CD14-positive monocyte (primary cell): ENCODE measurements around the gene SKIC2. TPM values are rescaled to one million over a fixed set of nuclear protein-coding genes. Genes with fewer than 3 reads are reported as not detected.
"Not testable (repeated sequence)": the region's sequence is repeated elsewhere in the genome, so short reads cannot be mapped to it uniquely, and the experiment has no call there.

Source experiments
- DNase-seq, 3 donors: peaks; one replicate each; pipeline ENCODE4 v3.0.0-alpha.2; 2011 to 2022
- H2AFZ ChIP-seq: 2 replicates; pipeline ENCODE4 v1.6.0; 2012; ENCODE audit warnings: mild to moderate bottlenecking, low read depth, low read length, inconsistent platforms; ENCODE audit not compliant: insufficient read depth, poor library complexity, severe bottlenecking
- H3K27ac ChIP-seq, 2 donors: 1 replicate in 1 of 2; 2 replicates in 1 of 2; pipeline ENCODE4 v1.5.1; 2012 to 2013; ENCODE audit warnings: low read length in 2 of 2, control low read depth in 1 of 2, inconsistent platforms in 1 of 2, low read depth in 1 of 2, mild to moderate bottlenecking in 1 of 2
- H3K27me3 ChIP-seq, 2 donors: one replicate each; pipeline versions ENCODE4 v1.6.0 to v1.6.1; 2011 to 2013; ENCODE audit warnings: low read length in 2 of 2; ENCODE audit not compliant: control insufficient read depth in 2 of 2, insufficient read depth in 2 of 2
- H3K36me3 ChIP-seq, 2 donors: replicated peaks in 1 of 2; 1 replicate in 1 of 2; 2 replicates in 1 of 2; pipeline versions ENCODE4 v1.5.1 to v1.6.1; 2012 to 2013; ENCODE audit warnings: low read length in 2 of 2, control low read depth in 1 of 2, inconsistent platforms in 1 of 2, mild to moderate bottlenecking in 1 of 2; ENCODE audit not compliant: insufficient read depth in 2 of 2, control insufficient read depth in 1 of 2
- H3K4me1 ChIP-seq, 2 donors: 1 replicate in 1 of 2; 2 replicates in 1 of 2; pipeline versions ENCODE4 v1.5.1 to v1.6.1; 2012 to 2013; ENCODE audit warnings: low read length in 2 of 2, control low read depth in 1 of 2, inconsistent platforms in 1 of 2, mild to moderate bottlenecking in 1 of 2, moderate library complexity in 1 of 2; ENCODE audit not compliant: insufficient read depth in 2 of 2, control insufficient read depth in 1 of 2
- H3K4me2 ChIP-seq: replicated peaks from 2 replicates; pipeline ENCODE3; 2012; ENCODE audit warnings: low read length, moderate library complexity, mild to moderate bottlenecking; ENCODE audit not compliant: poor library complexity, severe bottlenecking; ENCODE audit errors: extremely low read depth
- H3K4me3 ChIP-seq, 3 experiments: fragments of 200-600 bp in 1 of 3; sonication (generic) in 1 of 3; replicated peaks in 1 of 3; 1 replicate in 2 of 3; 2 replicates in 1 of 3; pipeline ENCODE4 v1.5.1; 2011 to 2013; ENCODE audit warnings: low read length in 3 of 3, mild to moderate bottlenecking in 3 of 3, control low read depth in 2 of 3, low read depth in 2 of 3, inconsistent platforms in 1 of 3, moderate library complexity in 1 of 3
- H3K79me2 ChIP-seq: 2 replicates; pipeline ENCODE4 v1.6.0; 2012; ENCODE audit warnings: mild to moderate bottlenecking, control low read depth, inconsistent platforms, low read length, moderate library complexity; ENCODE audit not compliant: insufficient read depth
- H3K9ac ChIP-seq: 2 replicates; pipeline ENCODE4 v1.6.0; 2017; ENCODE audit warnings: low read length, mild to moderate bottlenecking; ENCODE audit not compliant: insufficient read depth, poor library complexity, severe bottlenecking
- H3K9me3 ChIP-seq, 2 donors: replicated peaks in 1 of 2; 1 replicate in 1 of 2; 2 replicates in 1 of 2; pipeline versions ENCODE4 v1.5.1 to v1.6.1; 2012 to 2013; ENCODE audit warnings: low read length in 2 of 2, control low read depth in 1 of 2; ENCODE audit not compliant: control insufficient read depth in 1 of 2, insufficient read depth in 1 of 2
- H4K20me1 ChIP-seq: 2 replicates; pipeline ENCODE4 v1.6.0; 2012; ENCODE audit warnings: mild to moderate bottlenecking, low read length, control low read depth, moderate library complexity; ENCODE audit not compliant: insufficient read depth
- H3K27ac Mint-ChIP-seq, 7 donors: one replicate each; pipeline ENCODE4 v1.8.0; 2020; ENCODE audit warnings: mild to moderate bottlenecking in 7 of 7, mixed read lengths in 7 of 7, moderate library complexity in 6 of 7, inconsistent platforms in 2 of 7
- H3K27me3 Mint-ChIP-seq, 3 donors: one replicate each; pipeline ENCODE4 v1.8.0; 2021 to 2022; ENCODE audit warnings: low read depth in 3 of 3, mild to moderate bottlenecking in 3 of 3, mixed read lengths in 3 of 3, moderate library complexity in 3 of 3, inconsistent platforms in 1 of 3
- H3K36me3 Mint-ChIP-seq, 2 donors: one replicate each; pipeline ENCODE4 v1.8.0; 2020; ENCODE audit warnings: mixed read lengths in 2 of 2, inconsistent platforms in 1 of 2, mild to moderate bottlenecking in 1 of 2
- H3K4me1 Mint-ChIP-seq: one replicate; pipeline ENCODE4 v1.8.0; 2020; ENCODE audit warnings: mild to moderate bottlenecking, mixed read lengths
- H3K4me3 Mint-ChIP-seq, 2 donors: one replicate each; pipeline ENCODE4 v1.8.0; 2020; ENCODE audit warnings: mild to moderate bottlenecking in 2 of 2, mixed read lengths in 2 of 2, moderate library complexity in 1 of 2
- H3K9me3 Mint-ChIP-seq, 7 donors: one replicate each; pipeline ENCODE4 v1.8.0; 2020 to 2022; ENCODE audit warnings: mixed read lengths in 7 of 7, mild to moderate bottlenecking in 6 of 7, moderate library complexity in 6 of 7, inconsistent platforms in 2 of 7
- WGBS: methylation state at CpG from one replicate; pipeline ENCODE4 v1.1.5; 2013; ENCODE audit warnings: missing lambda C conversion rate; ENCODE audit not compliant: insufficient coverage; 5-methylcytosine and 5-hydroxymethylcytosine counted together
- intact Hi-C, 2 donors: fragments of 100-400 bp; cut with micrococcal nuclease; formaldehyde crosslinking; loops; one replicate each; pipeline versions ENCODE4 v1.15.0 to v1.15.1; 2023
- polyA plus RNA-seq, 3 donors: library from polyadenylated mRNA; depleted of rRNA in 1 of 3; unstranded in 2 of 3; stranded (reverse) in 1 of 3; fragments of 300-500 nt in 2 of 3; fragments of >200 nt in 1 of 3; fragmentation: Illumina TruSeq in 2 of 3; gene quantifications; 1 replicate in 2 of 3; 2 replicates in 1 of 3; pipeline ENCODE4 v1.2.3, GENCODE V29; 2012 to 2021

SKIC2 gene
- polyA plus RNA-seq, 3 donors: 13.2 to 72.1 (median 13.2) TPM

DNA sequence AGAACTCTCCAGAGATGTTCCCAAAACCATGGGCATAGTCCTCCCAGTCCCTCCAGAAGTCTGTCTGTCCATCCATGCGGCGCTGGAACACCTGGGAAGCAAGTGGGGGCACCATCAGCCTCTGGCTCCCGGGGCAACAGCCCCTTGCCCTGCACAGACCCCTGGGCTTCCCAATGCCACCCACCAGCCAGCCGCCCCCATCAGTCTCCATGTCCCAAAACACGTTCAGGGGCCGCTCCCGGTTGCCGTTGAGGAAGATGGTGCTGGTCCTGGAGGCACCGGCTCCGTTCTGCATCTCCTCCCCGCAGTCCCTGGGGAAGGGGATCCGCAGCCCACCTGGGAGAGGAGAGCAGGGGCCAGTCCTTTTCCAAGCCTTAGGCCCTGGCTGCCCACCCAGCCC lies 50.6 kb downstream of the SKIC2 start:
- H3K4me1 Mint-ChIP-seq, H3K9me3 Mint-ChIP-seq, H3K27me3 ChIP-seq, H3K79me2 ChIP-seq, H3K27me3 Mint-ChIP-seq, H3K4me1 ChIP-seq, H3K9me3 ChIP-seq, H3K27ac Mint-ChIP-seq, H4K20me1 ChIP-seq, H3K27ac ChIP-seq, H3K4me2 ChIP-seq, H2AFZ ChIP-seq, H3K9ac ChIP-seq, intact Hi-C loops, H3K4me3 ChIP-seq, H3K4me3 Mint-ChIP-seq, DNase-seq, H3K36me3 Mint-ChIP-seq, H3K36me3 ChIP-seq: not testable (repeated sequence)
- 60% methylated on average over 1 of the region's 12 CpGs for WGBS

DNA sequence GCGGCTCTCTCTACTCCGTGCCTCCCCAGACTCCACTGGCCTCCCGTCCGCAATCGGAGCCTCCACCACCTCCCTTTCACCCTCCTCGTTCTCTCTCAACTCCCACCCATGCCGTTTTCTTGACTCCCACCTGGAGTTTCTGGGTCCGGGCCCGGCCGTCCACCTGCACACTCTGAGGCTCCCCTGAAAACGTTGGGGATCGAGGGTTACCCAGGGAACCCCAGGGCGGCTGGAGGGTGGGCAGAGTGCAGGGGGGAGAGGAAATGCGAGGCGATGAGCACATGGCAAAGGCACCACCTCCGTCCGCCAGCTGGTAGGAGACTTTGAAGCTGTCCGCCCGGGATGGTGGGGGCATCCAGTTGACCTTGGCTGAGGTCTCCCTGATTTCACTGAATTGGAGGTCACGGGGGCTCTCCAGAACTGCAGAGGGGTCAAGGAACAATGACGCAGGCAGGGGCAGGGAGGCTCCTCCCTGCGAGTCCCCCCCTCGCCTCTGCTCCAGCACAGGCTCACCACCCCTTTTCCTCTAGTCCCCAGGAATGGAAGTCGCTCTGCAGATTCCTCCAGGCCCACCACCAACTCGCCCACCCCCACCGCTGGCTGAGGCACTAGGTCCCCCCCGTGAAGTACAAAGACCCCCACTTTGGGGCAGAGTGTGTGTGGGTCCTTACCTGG lies 52.0 kb downstream of the SKIC2 start:
- H3K27ac Mint-ChIP-seq, H3K79me2 ChIP-seq, H3K9ac ChIP-seq, H2AFZ ChIP-seq, H3K9me3 Mint-ChIP-seq, H3K4me1 ChIP-seq, DNase-seq, H3K4me3 ChIP-seq, H3K36me3 Mint-ChIP-seq, H3K27me3 ChIP-seq, H3K27me3 Mint-ChIP-seq, H3K4me1 Mint-ChIP-seq, H3K4me2 ChIP-seq, H3K36me3 ChIP-seq, H3K4me3 Mint-ChIP-seq, intact Hi-C loops, H3K9me3 ChIP-seq, H4K20me1 ChIP-seq, H3K27ac ChIP-seq: not testable (repeated sequence)
- WGBS: no CpG with 5 or more reads among the region's 27 CpGs

DNA sequence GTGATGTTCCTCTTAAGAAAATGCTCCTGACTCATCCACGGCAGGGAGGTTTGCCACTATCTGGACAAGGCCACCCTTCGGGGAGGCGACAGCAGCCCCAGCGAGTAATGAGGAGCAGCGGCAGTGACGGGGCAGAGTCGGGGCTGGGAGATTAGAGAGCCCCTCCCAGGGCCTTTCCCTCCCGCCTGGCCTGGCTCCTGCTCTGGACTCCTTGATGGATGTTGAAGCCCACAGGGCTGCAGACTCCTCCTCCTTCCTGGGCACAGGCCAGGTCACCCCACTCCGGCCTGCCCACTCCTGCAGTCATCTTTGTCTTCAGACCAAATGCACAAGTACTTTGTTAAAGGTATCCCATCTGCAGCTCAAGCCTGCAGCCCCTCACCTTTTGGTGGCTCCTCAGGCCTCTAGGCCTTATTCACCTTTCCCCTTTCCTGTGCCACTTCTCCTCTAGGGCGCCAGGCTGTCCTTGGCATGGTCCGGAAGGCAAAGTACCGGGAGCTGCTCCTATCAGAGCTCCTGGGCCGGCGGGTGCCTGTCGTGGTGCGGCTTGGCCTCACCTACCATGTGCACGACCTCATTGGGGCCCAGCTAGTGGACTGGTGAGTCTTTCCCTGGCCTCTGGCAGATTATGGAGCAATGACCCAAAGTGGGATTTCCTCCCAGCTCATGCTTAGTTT lies 54.1 kb downstream of the SKIC2 start:
- H4K20me1 ChIP-seq: not testable (repeated sequence)

DNA sequence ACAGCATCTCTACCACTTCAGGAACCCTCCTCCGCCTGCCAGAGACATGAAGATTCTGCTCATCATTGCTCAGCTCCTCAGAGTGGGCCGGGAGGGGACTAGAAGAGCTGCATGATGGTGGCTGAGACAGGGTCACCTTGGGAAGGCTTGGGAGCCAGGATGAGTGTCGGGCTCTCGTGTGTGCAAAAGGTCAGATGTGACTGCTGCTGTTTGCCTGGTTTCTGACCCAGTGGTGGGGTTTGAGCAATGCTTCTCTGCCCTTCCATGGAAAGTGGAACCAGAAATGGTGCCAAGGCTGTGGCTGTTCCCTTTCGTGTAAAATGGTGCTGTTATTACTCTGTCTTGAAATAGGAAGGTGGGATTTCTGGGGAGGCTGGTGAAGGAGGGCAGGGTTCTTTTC lies 54.8 kb downstream of the SKIC2 start:
- H3K4me1 ChIP-seq, intact Hi-C loops, H3K4me3 ChIP-seq, H3K79me2 ChIP-seq, H3K36me3 Mint-ChIP-seq, H3K4me2 ChIP-seq, H3K9me3 ChIP-seq, H3K9ac ChIP-seq, H3K4me1 Mint-ChIP-seq, H3K9me3 Mint-ChIP-seq, H2AFZ ChIP-seq, H3K27ac Mint-ChIP-seq, H4K20me1 ChIP-seq, H3K27me3 ChIP-seq, H3K4me3 Mint-ChIP-seq, H3K27ac ChIP-seq, DNase-seq, H3K27me3 Mint-ChIP-seq, H3K36me3 ChIP-seq: not testable (repeated sequence)
- WGBS: no CpG with 5 or more reads among the region's 5 CpGs

More for the DNA sequence above, 54.1 kb downstream of the SKIC2 start:
- H3K36me3 Mint-ChIP-seq, H3K4me3 Mint-ChIP-seq, H3K27ac Mint-ChIP-seq, H3K27ac ChIP-seq, H3K36me3 ChIP-seq, H3K4me1 Mint-ChIP-seq, H3K4me1 ChIP-seq, H2AFZ ChIP-seq, H3K27me3 ChIP-seq, H3K27me3 Mint-ChIP-seq, H3K9me3 ChIP-seq, DNase-seq, H3K79me2 ChIP-seq, H3K9me3 Mint-ChIP-seq, H3K9ac ChIP-seq, intact Hi-C loops, H3K4me2 ChIP-seq, H3K4me3 ChIP-seq: not testable (repeated sequence)
- WGBS: no CpG with 5 or more reads among the region's 17 CpGs
